GM12892 (cell line): ENCODE measurements around the gene GSTM4.
"Not testable (repeated sequence)": the region's sequence is repeated elsewhere in the genome, so short reads cannot be mapped to it uniquely, and the experiment has no call there.

Source experiments
- POLR2A ChIP-seq: IDR thresholded peaks from 2 replicates; pipeline ENCODE4 v1.6.1; 2011; ENCODE audit warnings: low read depth, low read length, control low read depth
- TAF1 ChIP-seq: IDR thresholded peaks from 2 replicates; pipeline ENCODE4 v1.6.1; 2011; ENCODE audit warnings: low read depth, mild to moderate bottlenecking, control low read depth, low read length, borderline replicate concordance

GRCh38 chr1:109676683-109677381 lies 20.9 kb downstream of the GSTM4 start:
- TF ChIP-seq TAF1, POLR2A: not testable (repeated sequence)
